HG02973 (cell line): ENCODE measurements around the gene TNFRSF18.
"Not testable (repeated sequence)": the region's sequence is repeated elsewhere in the genome, so short reads cannot be mapped to it uniquely, and the experiment has no call there.

Experiments used
- ATAC-seq: cut with Tn5 transposase; IDR thresholded peaks from one replicate; pipeline ENCODE4 v1.9.1; 2021; ENCODE audit warnings: moderate library complexity; ENCODE audit not compliant: unreplicated experiment

TNFRSF18 gene

GRCh38 chr1:1206376-1206965, at the start of gene TNFRSF18:
Gene TNFRSF18 (minus strand): TSS chr1:1206592. CDS start chr1:1206571, 21 bp downstream.
- no peak for ATAC-seq

- ATAC-seq, result no peak
These were observed 49.2 kb upstream of the TNFRSF18 start for GRCh38 chr1:1255611-1256010.

- no peak for ATAC-seq
These were observed 48.7 kb upstream of the TNFRSF18 start for GRCh38 chr1:1255078-1255477.

GRCh38 chr1:1254667-1254998, 48.2 kb upstream of the TNFRSF18 start:
- ATAC-seq, result no peak

GRCh38 chr1:1253972-1254666, 47.7 kb upstream of the TNFRSF18 start:
- no peak for ATAC-seq

- no peak for ATAC-seq
These were observed 46.9 kb upstream of the TNFRSF18 start for GRCh38 chr1:1253314-1253713.

GRCh38 chr1:1250786-1251284, 44.4 kb upstream of the TNFRSF18 start:
- peak; percentile 48 for ATAC-seq

GRCh38 chr1:1248009-1248913, 41.9 kb upstream of the TNFRSF18 start:
- not testable (repeated sequence) for ATAC-seq

GRCh38 chr1:1247341-1247913, 41.0 kb upstream of the TNFRSF18 start:
- ATAC-seq, result no peak

GRCh38 chr1:1246577-1247340, 40.4 kb upstream of the TNFRSF18 start, which contains the start of gene C1QTNF12:
Gene C1QTNF12 (minus strand): TSS chr1:1246722. CDS start chr1:1246690, 32 bp downstream.
- ATAC-seq, result no peak

GRCh38 chr1:1245817-1246576, 39.6 kb upstream of the TNFRSF18 start:
- ATAC-seq, result no peak

- no peak for ATAC-seq
These were observed 38.9 kb upstream of the TNFRSF18 start for GRCh38 chr1:1245178-1245816.

GRCh38 chr1:1244192-1244811, 37.9 kb upstream of the TNFRSF18 start:
- ATAC-seq, result no peak

GRCh38 chr1:1243807-1244191, 37.4 kb upstream of the TNFRSF18 start:
- ATAC-seq, result no peak

- ATAC-seq, result no peak
These were observed 36.9 kb upstream of the TNFRSF18 start for GRCh38 chr1:1243266-1243660.

- ATAC-seq, result no peak
These were observed 36.3 kb upstream of the TNFRSF18 start for GRCh38 chr1:1242461-1243265.

GRCh38 chr1:1241588-1242219, 35.3 kb upstream of the TNFRSF18 start:
- ATAC-seq, result no peak
